Activated CD4-positive, alpha-beta T cell treated with anti-CD3 and anti-CD28 coated beads for 1 hour (primary cell): ENCODE measurements around the gene KRT32.
"Not testable (repeated sequence)": the region's sequence is repeated elsewhere in the genome, so short reads cannot be mapped to it uniquely, and the experiment has no call there.

Experiments
- DNase-seq: peaks from one replicate; pipeline ENCODE4 v3.0.0-alpha.2; 2020

The KRT32 gene

DNA sequence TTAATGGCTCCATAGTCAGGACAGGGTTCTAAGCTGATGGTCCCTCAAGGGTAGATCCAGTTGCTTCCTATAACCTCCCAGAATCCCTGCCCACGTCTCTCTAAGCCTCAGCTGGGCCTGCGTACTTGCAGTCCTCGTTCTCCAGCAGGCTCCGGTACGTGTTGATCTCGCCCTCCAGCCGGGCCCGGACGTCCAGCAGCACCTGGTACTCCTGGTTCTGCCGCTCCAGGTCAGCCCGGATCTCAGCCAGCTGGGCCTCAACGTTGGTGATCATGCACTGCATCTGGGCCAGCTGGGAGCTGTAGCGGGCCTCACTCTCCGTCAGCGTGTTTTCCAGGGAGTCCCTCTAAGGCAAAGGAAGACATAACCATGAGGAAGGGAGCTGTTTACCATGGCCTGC, 4.5 kb downstream of the KRT32 start:
- DNase-seq, result no peak

DNA sequence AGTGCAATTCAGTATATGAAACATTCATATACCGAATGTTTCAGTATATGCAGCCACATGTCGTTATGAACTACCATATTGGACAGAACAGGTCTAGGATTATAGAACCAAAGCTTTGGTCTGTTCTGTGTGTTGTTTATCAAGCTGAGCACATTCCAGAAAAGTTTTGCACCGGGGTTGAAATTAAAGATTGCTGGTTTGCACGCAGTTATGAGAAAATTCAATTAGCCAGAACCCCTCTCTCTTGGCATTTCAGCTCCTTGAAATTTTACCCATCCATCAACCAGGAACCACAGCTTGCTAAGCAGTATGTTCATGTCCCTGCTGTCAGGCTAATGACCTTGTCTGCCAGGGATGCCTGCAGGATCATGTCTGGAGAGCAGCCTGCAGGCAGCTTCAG, 9.5 kb downstream of the KRT32 start:
- no peak for DNase-seq

DNA sequence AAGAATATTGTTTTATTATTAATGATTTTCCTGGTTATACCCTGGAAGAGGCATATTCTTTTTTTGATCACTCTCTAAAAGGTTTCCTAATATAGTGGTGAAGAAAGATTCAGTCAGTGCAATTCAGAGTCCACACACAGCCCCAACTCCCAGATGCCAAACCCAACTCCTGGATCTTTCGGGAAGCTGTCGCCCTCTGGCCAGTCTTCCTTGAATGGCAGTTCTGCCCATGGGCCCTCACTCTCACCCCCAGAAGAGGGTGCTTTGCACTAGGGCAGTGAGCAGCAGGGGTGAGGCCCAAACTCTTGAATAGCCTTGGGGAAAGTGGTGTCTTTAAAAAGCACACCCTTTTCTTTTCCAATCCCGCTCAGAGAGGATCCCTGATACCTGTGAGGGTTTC, 11.0 kb downstream of the KRT32 start:
- no peak for DNase-seq

DNA sequence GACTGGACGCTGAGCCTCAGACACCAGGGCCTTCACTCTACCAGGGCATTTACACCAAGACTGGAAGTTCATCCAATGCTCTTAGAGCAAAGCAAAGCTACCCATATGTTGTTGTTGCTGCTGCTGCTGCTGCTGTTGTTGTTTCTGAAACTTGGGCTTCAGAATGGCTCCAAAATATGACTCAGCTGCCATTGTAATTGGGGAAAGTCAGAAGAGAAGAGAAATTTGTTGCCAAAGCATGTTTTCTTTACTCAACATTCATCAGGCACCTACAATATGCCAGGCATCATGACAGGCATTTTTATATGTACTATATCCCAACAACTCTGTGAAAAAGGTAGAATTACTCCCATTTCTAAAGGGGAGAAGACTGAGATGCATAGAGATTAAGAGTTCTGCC, 11.9 kb downstream of the KRT32 start:
- DNase-seq, result no peak

DNA sequence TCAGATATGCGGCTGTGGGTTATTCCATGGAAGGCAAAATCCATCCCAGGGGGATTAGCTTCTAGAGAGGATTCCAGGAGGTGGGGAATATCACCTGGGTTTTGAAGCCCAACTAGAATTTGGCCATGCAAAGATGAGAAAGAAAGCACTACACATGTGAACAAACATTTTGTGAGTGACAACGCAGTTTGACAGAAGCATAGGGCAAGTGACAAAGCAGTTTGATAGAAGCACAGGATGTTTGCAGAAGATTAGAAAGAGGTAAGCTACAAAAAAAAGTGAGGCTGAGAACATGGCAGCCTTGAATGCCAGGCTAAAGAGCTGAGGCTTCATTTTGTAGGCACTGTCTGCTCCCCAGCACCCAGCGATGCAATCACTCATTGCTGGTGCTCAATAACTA, 14.1 kb downstream of the KRT32 start:
- DNase-seq, result no peak

DNA sequence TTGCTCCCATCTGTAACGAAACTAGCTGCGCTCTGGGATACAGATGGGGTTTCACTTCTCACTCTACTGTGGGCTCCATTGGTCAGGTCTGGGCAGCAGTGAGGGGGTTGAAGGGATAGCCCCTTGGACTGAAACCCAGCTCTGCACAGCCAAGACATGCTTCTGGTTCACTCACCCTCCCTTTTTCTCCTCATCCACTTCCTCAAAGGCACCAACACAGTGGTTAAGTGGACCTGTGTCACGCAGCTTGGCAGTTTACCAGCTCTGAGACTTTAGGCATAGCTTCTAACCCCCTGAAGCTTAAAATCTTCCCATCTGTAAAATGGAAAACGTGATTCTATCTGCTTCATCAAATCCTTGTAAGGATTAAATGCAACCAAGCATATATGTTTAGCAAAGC, 14.9 kb downstream of the KRT32 start:
- no peak for DNase-seq

DNA sequence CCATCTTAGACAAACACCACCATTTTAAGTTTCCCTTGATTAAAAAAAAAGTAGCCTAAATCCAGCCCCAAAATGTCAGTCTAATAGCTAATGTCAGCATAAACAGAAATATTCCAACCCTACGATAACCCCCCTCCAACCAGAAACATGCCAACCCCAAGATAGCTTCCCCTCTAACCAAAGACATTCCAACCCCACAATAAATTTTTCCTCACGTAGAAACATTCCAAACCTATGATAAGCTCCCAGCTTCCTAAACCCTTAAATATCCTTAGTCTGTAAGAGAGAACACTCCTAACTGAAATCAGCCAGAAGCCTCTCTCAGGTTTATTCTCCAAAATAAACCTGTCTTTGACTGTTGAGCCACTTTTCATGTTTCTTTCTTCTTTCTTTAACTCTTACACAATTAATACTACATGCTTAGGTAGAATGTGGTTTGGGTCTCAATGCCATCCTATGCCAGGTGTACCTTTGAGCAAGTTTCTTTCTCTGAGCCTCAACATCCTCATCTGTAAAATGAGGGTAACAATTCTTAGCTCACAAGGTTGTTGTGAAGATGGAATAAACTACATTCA, 15.9 kb downstream of the KRT32 start:
- no peak for DNase-seq

DNA sequence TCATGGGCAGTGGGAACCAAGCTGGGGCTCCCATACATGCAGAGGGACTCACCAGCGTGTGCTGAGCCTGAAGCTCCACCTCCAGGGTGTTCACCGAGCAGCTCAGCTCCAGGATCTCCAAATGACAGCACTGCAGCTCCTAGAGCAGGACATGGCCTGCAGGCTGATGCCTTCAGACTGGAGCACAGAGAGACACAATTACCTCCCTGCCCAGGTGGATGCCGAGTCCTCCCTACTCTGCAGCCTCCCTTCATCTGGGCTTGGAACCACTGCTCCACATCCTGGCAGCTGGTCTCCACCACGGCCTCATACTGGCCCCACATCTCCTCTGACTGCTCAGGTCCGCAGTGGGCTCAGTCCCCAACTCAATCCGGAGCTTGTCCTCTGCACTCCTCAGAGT, 18.2 kb downstream of the KRT32 start:
- no peak for DNase-seq

DNA sequence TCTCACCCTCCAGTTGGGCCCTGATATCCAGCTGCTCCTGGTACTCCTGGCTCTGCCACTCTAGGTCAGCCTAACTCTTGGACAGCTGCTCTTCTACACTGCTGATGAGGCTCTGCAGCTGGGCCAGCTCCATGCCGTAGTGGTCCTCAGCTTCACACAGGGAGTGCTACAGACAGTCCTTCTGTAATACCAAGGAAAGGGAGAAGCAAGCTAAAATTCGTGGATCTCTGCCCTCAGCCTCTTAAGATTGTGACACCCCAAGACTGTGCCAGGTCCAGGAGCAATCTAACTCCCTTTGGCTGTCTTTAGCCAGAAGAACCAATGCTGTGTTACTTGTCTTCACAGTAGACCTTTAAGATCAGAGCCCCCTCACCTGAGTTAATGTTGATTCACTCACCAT, 18.7 kb downstream of the KRT32 start:
- DNase-seq, result no peak

DNA sequence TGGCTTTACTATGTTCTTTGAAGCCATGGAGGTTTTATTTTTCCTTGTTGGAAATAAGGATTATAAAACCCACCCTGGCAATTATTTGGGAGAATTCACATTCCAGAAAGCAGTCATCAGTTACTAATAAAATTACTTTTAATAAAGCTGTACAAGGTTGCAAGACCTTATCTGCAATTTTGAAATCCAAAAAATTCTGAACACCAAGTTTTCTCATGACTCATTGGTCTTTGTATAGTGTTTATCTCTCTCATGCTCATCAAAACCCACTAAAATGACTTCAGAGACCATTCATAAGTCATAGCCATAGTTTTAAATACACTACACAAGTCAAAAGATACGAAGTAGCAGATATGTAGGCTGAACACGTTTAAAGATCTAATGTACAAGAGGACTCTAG, 20.4 kb downstream of the KRT32 start:
- no peak for DNase-seq

DNA sequence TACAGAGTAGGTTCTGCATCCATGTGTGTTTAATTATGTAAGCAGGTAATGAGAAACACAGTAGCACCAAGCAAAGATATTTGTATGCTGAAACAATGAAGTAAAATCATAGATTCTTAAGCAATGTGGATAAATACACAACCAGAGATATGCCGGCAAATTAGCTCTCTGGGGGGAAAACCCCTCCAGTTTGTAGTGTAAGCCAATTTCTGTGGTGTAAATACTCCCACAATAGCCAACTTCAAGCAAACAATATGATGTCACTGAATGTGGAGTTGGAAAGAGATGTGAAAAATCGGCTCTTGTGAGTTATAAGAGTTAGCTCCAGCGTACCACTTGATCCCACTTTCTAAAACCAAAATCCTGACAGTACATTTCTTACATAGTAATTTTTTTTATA, 22.5 kb downstream of the KRT32 start:
- DNase-seq, result no peak

DNA sequence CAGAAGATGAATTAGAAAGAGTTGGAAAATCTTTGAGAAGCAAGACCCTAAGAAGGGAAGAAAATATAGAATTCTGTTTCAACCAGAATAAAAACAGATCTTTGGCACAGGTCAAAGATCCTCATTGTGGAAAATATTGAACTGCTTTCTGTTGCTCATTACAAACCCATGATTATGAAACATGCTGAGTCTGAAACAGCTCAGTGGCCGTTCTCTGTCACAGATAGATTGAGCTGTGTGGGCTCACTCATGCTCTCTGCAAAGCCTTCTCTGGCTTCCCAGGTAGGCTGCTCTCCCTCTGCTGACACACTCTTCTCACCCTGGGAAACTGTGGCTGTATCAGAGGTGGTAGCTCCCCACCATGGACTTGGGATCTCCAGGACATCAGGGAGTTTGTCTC, 23.0 kb downstream of the KRT32 start:
- no peak for DNase-seq

DNA sequence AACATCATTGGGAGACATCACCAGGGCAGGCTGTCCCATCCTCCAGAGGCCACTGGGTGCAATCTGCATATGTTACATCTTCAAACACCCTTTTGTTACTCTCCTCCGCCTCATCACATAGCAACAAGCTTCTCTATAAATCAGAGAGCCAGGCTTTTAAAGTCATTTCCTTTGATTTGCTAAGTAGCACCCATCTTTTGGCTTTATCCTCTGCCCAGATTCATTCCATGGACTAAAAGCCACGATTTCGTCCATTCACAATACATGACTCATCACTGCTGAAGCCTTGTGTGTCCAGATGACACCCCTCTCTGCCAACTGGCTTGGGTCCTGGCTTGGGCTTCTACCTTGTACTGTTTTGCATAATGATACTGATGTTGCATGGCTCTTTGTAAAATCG, 24.4 kb downstream of the KRT32 start:
- DNase-seq, result no peak

DNA sequence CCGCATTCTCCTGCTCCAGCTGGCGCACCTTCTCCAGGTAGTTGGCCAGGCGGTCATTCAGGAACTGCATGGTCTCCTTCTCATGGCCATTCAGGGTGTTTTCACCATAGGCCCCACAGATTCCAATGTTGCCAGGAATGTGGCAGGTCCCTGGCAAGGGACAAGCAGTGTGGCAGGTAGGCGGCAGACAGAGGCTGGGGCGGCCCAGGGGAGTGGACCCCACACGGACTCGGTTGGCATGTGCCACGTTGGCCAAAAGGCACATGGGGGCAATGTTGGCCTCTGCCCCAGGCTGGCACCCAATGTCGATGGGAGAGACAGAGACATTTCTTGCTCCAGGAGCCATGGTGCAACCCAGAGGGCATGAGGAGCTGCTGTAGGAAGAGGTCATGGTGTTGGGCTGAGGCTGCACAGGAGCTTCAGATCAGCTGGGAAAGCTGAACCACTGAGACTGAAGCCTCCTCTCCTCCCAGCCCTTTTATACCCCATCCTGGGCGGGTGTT, 26.6 kb downstream of the KRT32 start, which contains the start of gene KRT38:
KRT38 (minus strand) TSS at position 453 of the 503 bp plus-strand sequence; CDS start at position 391, 62 bp downstream.
- no peak for DNase-seq

DNA sequence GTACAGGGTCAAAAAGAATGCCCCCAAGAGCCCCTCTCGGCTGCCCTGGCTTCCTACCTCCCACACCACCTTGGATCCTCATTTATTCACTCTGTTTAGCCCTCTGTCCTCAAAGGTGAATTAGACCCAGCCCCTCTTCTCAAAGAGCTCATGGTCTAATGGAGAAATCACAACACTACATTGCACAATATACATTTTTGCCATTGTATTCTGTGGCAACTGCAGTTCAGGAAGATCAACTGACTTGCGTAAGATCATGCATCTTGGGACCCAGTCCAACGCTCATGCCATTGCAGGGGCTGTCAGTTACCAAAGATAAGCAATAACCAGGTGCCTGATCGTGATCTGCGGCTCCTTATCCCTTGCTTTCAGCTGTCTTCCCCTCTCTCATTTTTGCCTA, 27.8 kb downstream of the KRT32 start:
- no peak for DNase-seq

DNA sequence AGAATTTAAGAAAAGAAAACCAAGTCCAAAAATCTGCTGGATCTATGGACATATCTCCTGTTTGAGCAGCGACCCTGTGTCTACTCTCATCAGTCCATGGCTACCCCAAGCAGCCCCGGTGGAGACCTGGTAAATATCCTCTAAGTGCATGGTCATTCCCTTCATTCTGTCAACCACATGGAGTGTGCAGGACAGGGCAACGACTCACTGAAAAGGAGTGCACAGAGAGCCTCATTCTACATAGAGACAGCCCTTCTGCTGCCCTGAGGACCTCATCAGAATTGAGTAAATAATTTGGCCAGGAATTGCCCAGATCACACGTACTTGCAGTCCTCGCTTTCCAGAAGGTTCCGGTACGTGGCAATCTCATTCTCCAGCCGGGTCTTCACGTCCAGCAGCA, 29.4 kb downstream of the KRT32 start:
- no peak for DNase-seq

DNA sequence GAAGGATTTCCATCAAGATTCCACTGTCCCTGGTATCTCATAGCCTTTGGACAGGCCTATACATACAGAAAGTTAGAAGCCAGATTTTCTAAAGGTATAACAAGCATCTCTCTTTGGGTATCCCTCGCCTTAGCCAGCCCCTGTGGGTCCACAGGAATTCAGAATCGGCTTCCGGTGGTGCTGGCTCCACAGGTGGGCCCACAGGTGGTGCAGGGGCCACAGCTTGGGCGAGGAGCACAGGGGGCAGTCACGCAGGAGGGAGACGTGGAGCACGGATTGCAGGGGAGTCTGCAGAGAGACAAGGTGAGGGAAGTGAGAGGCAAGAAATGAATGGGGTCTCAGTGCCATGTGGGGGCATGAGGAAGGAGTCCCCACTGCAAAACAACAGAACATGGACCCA, 29.9 kb downstream of the KRT32 start:
- DNase-seq, result no peak

DNA sequence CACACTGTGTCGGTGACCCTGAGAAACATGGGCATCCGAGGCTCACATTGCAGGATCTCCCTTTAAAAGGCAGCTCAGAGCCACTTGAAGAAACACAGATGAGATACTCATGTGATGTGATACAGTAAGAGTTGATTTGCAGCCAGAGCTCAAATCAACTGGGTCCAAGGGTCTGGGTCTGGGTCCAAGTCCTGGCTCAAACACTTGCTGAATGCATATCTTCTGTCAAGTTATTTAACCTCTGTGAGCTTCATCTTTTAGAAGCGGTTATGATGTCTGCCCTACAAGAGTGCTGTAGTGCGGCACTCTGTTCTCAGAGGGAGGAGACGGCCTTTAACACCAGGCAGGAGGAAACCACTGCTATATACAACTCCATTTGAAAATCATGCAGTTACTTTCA, 32.8 kb downstream of the KRT32 start:
- DNase-seq, result no peak

DNA sequence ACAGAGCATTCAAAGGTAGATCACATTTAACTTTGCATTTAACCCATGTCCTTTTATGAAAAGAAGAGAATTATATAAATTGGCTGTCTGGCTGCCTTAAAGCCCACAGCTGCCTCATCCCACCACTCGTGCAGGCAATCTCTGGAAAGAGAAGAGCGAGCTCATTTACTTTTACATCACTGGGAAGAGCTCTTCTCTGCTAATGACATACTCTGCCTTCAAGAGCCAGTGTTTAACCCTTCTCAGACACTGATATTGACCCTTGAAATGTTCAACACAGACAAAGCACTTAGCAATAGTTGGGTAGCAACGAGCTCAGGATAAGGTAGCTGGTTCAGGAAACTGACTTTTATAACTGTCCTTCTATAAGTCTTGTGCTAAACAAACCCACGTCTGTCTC, 33.2 kb downstream of the KRT32 start:
- DNase-seq, result no peak

DNA sequence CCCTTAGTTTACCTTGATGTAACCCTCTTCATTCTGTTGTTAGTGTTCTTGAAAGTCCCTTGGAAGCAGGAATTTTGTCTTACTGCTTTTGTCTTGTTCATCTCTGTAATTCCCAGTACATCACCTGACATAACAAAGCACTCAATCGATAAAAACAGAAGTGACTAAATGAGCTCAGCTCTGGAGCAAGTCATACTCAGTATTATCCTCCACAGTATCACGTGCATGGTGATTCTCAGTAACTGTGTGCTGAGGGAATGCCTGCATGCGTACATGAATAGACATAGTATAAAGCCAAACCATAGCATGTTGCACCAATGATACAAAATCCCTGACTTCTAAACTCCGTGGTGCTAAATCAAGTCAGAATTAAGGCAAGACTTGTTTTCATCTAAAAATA, 33.6 kb downstream of the KRT32 start:
- no peak for DNase-seq

DNA sequence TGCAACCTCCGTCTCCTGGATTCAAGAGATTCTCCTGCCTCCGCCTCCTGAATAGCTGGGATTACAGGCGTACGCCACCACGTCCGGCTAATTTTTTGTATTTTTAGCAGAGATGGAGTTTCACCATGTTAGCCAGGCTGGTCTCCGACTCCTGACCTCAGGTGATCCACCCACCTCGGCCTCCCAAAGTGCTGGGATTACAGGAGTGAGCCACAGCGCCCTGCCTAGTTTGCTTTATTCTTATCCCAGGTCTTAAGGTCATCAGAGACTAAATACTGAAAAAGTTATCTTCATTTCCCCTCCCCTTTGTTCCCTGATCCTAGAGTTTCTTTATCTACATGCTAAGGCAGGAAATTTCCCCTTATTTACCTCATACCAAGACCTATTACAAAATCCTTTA, 36.8 kb downstream of the KRT32 start:
- not testable (repeated sequence) for DNase-seq

DNA sequence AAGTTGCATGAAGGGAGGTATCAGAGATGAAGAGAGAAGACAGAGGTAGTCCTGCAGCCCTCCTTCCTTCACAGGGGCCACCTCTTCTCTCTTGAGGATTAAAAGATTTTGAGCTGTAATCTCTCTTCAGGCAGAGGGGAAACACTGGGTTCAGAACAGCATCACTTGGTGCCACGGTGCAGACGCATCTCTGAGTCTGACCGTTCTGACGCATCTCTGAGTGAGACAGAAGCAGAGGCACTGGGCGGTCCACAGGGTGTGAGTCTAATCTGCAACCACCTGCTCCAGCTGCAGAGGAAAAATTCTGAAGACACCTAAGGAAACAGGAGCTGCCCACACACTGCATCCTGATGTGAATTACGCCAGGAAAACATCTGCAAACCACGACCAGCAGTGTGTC, 37.5 kb downstream of the KRT32 start:
- no peak for DNase-seq

DNA sequence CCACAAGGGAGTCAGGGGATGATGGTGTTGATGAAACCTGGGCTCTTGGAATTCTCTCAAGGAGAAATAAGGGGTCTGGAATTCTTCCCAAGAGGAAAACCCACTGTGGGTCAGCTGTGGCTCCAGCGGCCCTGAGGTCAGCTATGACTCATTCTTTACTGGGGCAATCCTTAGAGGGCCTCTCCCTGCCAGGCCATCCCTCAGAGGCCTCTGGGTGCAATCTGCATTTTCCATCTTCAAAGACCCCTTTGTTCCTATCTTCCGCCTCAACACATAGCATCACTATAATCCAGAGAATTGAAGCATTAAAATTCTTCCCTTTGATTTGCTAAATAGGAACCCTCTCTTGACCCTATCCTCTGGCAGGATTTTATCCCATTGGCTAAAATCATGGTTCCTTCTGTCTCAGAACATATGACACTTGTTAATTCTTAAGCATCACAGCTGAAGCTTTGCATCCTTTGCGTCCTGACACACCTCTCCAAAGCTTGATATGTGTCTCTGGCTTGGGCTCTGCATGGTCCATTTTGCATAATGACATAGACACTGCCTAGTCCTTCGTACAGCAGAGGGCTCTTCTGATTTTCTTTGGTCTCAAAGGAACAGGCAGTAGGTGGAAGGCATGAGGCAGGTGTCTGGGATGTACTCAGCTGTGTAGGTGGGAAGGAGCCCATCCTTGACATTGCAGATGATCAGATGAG, 38.4 kb downstream of the KRT32 start:
- no peak for DNase-seq

DNA sequence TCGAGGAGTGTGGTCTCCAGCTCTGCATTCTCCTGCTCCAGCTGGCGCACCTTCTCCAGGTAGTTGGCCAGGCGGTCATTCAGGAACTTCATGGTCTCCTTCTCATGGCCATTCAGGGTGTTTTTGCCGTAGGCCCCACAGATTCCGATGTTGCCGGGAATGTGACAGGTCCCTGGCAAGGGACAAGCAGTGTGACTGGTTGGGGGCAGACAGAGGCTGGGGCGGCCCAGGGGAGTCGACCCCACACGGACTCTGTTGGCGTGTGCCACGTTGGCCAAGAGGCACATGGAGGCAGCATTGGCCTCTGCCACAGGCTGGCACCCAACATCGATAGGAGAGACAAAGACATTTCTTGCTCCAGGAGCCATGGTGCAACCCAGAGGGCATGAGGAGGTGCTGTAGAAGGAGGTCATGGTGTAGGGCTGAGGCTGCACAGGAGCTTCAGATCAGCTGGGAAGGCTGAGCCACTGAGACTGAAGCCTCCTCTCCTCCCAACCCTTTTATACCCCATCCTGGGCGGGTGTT, 43.0 kb downstream of the KRT32 start, which contains the start of gene KRT37:
KRT37 (minus strand) TSS at position 475 of the 525 bp plus-strand sequence; CDS start at position 413, 62 bp downstream.
- DNase-seq, result no peak

DNA sequence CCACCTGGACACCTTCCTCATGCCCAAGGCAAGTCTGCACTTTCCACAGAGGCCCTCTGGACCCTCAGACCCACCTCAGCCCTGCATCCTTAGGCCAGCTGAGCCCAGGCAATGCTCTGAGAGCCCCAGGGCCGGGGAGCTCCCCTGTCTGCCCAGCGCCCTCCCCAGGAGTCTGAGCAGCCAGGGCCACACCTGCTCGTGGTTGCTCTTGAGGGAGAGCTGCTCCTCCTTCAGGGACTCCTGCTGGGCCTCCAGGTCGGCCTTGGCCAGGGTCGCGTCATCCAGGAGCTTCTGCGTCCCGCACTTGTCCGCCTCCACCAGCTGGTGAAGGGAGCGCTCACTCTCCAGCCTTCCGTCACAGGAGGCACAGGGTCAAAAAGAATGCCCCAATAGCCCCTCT, 44.6 kb downstream of the KRT32 start:
- DNase-seq, result not testable (repeated sequence)
